ENCODE data around the gene LASP1. TPM values are rescaled to one million over a fixed set of nuclear protein-coding genes. Genes with fewer than 3 reads are reported as not detected.
A peak's percentile ranks its signal among the peaks of the same experiment; 100 is the strongest.

Gene LASP1
- total and polyA plus RNA-seq, 2 of the 8 experiments (the other 6 are each of a cell fraction or from before 2014, with no cell fraction given) = 114 to 180 TPM

- CTCF ChIA-PET (ENCODE audit: partially characterized antibody) = interaction anchor here (0.6 to 5.2 kb wide), 15 partner anchors 7 to 94 kb away, joined by 3 to 40 read pairs (median 3); partner anchors contain the start of genes LASP1NB and RPL23
- H2BK12ac ChIP-seq (ENCODE audit: low read depth, low read length) = no peak overlapping the region
- H2BK5ac ChIP-seq (ENCODE audit: low read depth, low read length) = no peak overlapping the region
Observed at GRCh38 chr17:38917259-38917658, 47.4 kb downstream of the LASP1 start.

More at GRCh38 chr17:38917259-38917658, 47.4 kb downstream of the LASP1 start:
- Histone ChIP-seq H3K14ac (ENCODE audit: insufficient read length) (no peak overlapping the region), H3K9me3 (ENCODE audit: insufficient read depth in 2 of 2, low read depth in 1 of 2, low read length in 1 of 2) (no peaks in the 10 kb centered on the region), H3K4me2 (ENCODE audit: insufficient read depth in 1 of 2, low read depth in 2 of 2, low read length in 2 of 2) (no peak overlapping the region), H2AK5ac (ENCODE audit: low read depth, low read length) (no peak overlapping the region), H4K5ac (ENCODE audit: insufficient read length, low read depth, low read length) (no peak overlapping the region), H3K4me3 (ENCODE audit: extremely low read depth in 1 of 4, insufficient read depth in 2 of 4, low read depth in 3 of 4, low read length in 4 of 4) (no peak overlapping the region), H4K8ac (ENCODE audit: extremely low read depth, insufficient read depth, low read length) (no peak overlapping the region), H3K23me2 (ENCODE audit: low read depth, low read length) (no peaks in the 10 kb centered on the region), H2BK15ac (ENCODE audit: low read length) (no peak overlapping the region), H3K27me3 (replicated peaks in 1 of 4; ENCODE audit: control insufficient read depth in 3 of 4, extremely low read depth in 1 of 4, insufficient read depth in 3 of 4, low read length in 3 of 4) (no peaks in the 10 kb centered on the region), H3K4ac (replicated peaks; ENCODE audit: insufficient read length, low read depth, low read length) (no peak overlapping the region), H3K18ac (ENCODE audit: extremely low read depth, low read length) (no peak overlapping the region), H3K79me2 (ENCODE audit: control insufficient read depth in 1 of 2, insufficient read depth in 2 of 2, low read length in 2 of 2) (no peaks in the 10 kb centered on the region), H2BK120ac (replicated peaks; ENCODE audit: low read depth, low read length) (no peak overlapping the region), H3K9ac (replicated peaks in 1 of 4; ENCODE audit: extremely low read depth in 1 of 4, low read depth in 3 of 4, low read length in 3 of 4) (no peak overlapping the region), H3K4me1 (replicated peaks in 1 of 4; ENCODE audit: control insufficient read depth in 3 of 4, insufficient read depth in 4 of 4, low read length in 3 of 4) (peaks cover 0 to 2% (median 0%) of the 10 kb centered on the region in 4 experiments; a peak in 5 of 7 replicates), H3K23ac (ENCODE audit: insufficient read length) (no peak overlapping the region), H4K20me1 (replicated peaks in 1 of 2; ENCODE audit: control insufficient read depth in 1 of 2, insufficient read depth in 2 of 2, low read length in 2 of 2) (peaks cover 3 to 8% of the 10 kb centered on the region in 2 experiments), H3K36me3 (ENCODE audit: control insufficient read depth in 2 of 4, insufficient read depth in 4 of 4, low read length in 3 of 4) (peaks cover 6 to 35% (median 28%) of the 10 kb centered on the region in 4 experiments; a peak in 7 of 8 replicates), H2BK20ac (ENCODE audit: low read length) (no peak overlapping the region), H3K79me1 (ENCODE audit: low read depth, low read length) (no peaks in the 10 kb centered on the region), H3K27ac (ENCODE audit: low read depth, low read length) (no peak overlapping the region), H3K56ac (replicated peaks; ENCODE audit: insufficient read length, low read depth, low read length) (no peak overlapping the region), H4K91ac (replicated peaks; ENCODE audit: insufficient read length, low read length) (no peak overlapping the region), H2AFZ (ENCODE audit: low read length) (no peak overlapping the region)
- DNase-seq (ENCODE audit: low read depth in 1 of 2, low spot score in 2 of 2) (no peak), FAIRE-seq (no peak)
- POLR2A ChIA-PET (ENCODE audit: partially characterized antibody) = interaction anchor here (0.6 to 14.4 kb wide), 6 partner anchors 8 to 66 kb away, joined by 3 to 98 read pairs (median 26); partner anchors contain the start of genes LASP1 and RPL23
- TF ChIP-seq RAD21 (IDR thresholded peaks at IDR 0.05 in 1 of 2, conservative IDR thresholded peaks at IDR 0.05 in 1 of 2; ENCODE audit: low read depth in 2 of 2, low read length in 2 of 2) (peak; percentile 22 to 24; a peak in 2 of 4 replicates), CTCF (IDR thresholded peaks at IDR 0.05; ENCODE audit: control extremely low read depth in 1 of 3, insufficient read depth in 1 of 3, low read depth in 1 of 3, low read length in 3 of 3) (peak in 1 of 3 experiments; percentile 24; a peak in 2 of 4 replicates), RXRA (IDR thresholded peaks at IDR 0.05; ENCODE audit: insufficient read depth, low read depth, low read length) (no peak)
- WGBS, 2 experiments (ENCODE audit: extremely low coverage in 1 of 2, insufficient coverage in 1 of 2, insufficient read length in 1 of 2, insufficient replicate concordance in 2 of 2, low coverage in 1 of 2, low lambda C conversion rate in 2 of 2, missing lambda C conversion rate in 1 of 2) = 89% methylated on average over 3 of the region's 3 CpGs; no CpG with 5 or more reads in 1 of the 2 experiments

Data from H1 (cell line).